ENCODE results near the gene ADCY5. TPM values are rescaled to one million over a fixed set of nuclear protein-coding genes. Genes with fewer than 3 reads are reported as not detected.

Gene ADCY5
- polyA plus RNA-seq, 2 of the 4 experiments (the other 2 are of a cell fraction): 0.57 to 0.68 TPM

- Histone ChIP-seq H3K4me2 (no peak overlapping the region), H3K9me3 (no peaks in the 10 kb centered on the region), H3K4me3 (no peak overlapping the region), H3K27ac (no peak overlapping the region), H3K4me1 (no peaks in the 10 kb centered on the region)
- ATAC-seq (no peak), DNase-seq (ENCODE audit: low read depth in 1 of 2, low spot score in 1 of 2) (no peak), FAIRE-seq (no peak)
- CTCF ChIA-PET: interaction anchor here (0.9 to 7.6 kb wide), 6 partner anchors 10 to 146 kb away, joined by 3 to 60 read pairs (median 4); no protein-coding TSS in a partner anchor
- TF ChIP-seq CHD2 (IDR thresholded peaks at IDR 0.05; ENCODE audit: low read length, partially characterized antibody) (no peak), HES2 (IDR thresholded peaks at IDR 0.05) (no peak), NPAS2 (CRISPR knock-in tag; IDR thresholded peaks at IDR 0.05; ENCODE audit: borderline replicate concordance) (no peak), CBX8 (IDR thresholded peaks at IDR 0.05) (no peak), HOXB13 (CRISPR knock-in tag; IDR thresholded peaks at IDR 0.05; ENCODE audit: low read depth) (no peak), HDAC2 (IDR thresholded peaks at IDR 0.05) (no peak), RFX5 (IDR thresholded peaks at IDR 0.05) (no peak), BHLHE40 (IDR thresholded peaks at IDR 0.05; ENCODE audit: low read depth, low read length) (no peak), SREBF2 (IDR thresholded peaks at IDR 0.05) (no peak), ESRRA (IDR thresholded peaks at IDR 0.05; ENCODE audit: borderline replicate concordance, low read length) (no peak)
- TF ChIP-seq, protein P1, sequence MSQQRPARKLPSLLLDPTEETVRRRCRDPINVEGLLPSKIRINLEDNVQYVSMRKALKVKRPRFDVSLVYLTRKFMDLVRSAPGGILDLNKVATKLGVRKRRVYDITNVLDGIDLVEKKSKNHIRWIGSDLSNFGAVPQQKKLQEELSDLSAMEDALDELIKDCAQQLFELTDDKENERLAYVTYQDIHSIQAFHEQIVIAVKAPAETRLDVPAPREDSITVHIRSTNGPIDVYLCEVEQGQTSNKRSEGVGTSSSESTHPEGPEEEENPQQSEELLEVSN (IDR thresholded peaks at IDR 0.05; ENCODE audit: borderline replicate concordance, low read depth): no peak
- TF ChIP-seq, protein P2, sequence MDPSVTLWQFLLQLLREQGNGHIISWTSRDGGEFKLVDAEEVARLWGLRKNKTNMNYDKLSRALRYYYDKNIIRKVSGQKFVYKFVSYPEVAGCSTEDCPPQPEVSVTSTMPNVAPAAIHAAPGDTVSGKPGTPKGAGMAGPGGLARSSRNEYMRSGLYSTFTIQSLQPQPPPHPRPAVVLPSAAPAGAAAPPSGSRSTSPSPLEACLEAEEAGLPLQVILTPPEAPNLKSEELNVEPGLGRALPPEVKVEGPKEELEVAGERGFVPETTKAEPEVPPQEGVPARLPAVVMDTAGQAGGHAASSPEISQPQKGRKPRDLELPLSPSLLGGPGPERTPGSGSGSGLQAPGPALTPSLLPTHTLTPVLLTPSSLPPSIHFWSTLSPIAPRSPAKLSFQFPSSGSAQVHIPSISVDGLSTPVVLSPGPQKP (IDR thresholded peaks at IDR 0.05; ENCODE audit: low read depth, low read length): no peak
- 55% methylated on average over 14 of the region's 15 CpGs for WGBS (ENCODE audit: missing lambda C conversion rate)
- POLR2A ChIA-PET: no interaction called here
Measured at GRCh38 chr3:123343296-123344174, 105.4 kb downstream of the ADCY5 start.

- Histone ChIP-seq H3K27ac (no peak overlapping the region), H3K4me3 (no peak overlapping the region), H3K9me3 (no peaks in the 10 kb centered on the region), H3K4me2 (no peak overlapping the region), H3K4me1 (no peaks in the 10 kb centered on the region)
- ChIA-PET POLR2A (no interaction called here), CTCF (interaction anchor here (0.6 to 7.6 kb wide), 6 partner anchors 10 to 147 kb away, joined by 3 to 60 read pairs (median 4); no protein-coding TSS in a partner anchor)
- no peak for TF ChIP-seq RCOR1 (IDR thresholded peaks at IDR 0.05; ENCODE audit: low read depth, low read length)
- no peak for TF ChIP-seq BCL3 (IDR thresholded peaks at IDR 0.05)
- TF ChIP-seq CBX8 (IDR thresholded peaks at IDR 0.05): no peak
- no peak for TF ChIP-seq FOSL2 (IDR thresholded peaks at IDR 0.05)
- no peak for TF ChIP-seq FOSL2 (CRISPR knock-in tag; IDR thresholded peaks at IDR 0.05)
- TF ChIP-seq RAD21 (conservative IDR thresholded peaks at IDR 0.05 in 1 of 2, IDR thresholded peaks at IDR 0.05 in 1 of 2): no peak
- no peak for TF ChIP-seq HOXA7 (CRISPR knock-in tag; IDR thresholded peaks at IDR 0.05)
- TF ChIP-seq CEBPB (IDR thresholded peaks at IDR 0.05): no peak
- no peak for TF ChIP-seq CBX2 (IDR thresholded peaks at IDR 0.05; ENCODE audit: borderline replicate concordance, low read depth)
- no peak for TF ChIP-seq ESRRA (IDR thresholded peaks at IDR 0.05; ENCODE audit: borderline replicate concordance, low read length)
- TF ChIP-seq KDM5A (IDR thresholded peaks at IDR 0.05): no peak
- TF ChIP-seq GATA3 (IDR thresholded peaks at IDR 0.05; ENCODE audit: borderline replicate concordance): no peak
- TF ChIP-seq SREBF2 (IDR thresholded peaks at IDR 0.05): no peak
- no peak for TF ChIP-seq NR3C1 (IDR thresholded peaks at IDR 0.05)
- no peak for FAIRE-seq
- DNase-seq (ENCODE audit: low read depth in 1 of 2, low spot score in 1 of 2): no peak
- 57% methylated on average over 8 of the region's 8 CpGs for WGBS (ENCODE audit: missing lambda C conversion rate)
- peak in 1 of 2 experiments; percentile 18; a peak in 2 of 6 replicates for ATAC-seq
Measured at GRCh38 chr3:123342631-123343080, 106.2 kb downstream of the ADCY5 start.

All from A549 (cell line).